ENCODE data around the gene MUC5B. TPM values are rescaled to one million over a fixed set of nuclear protein-coding genes. Genes with fewer than 3 reads are reported as not detected.
A peak's percentile ranks its signal among the peaks of the same experiment; 100 is the strongest.

Gene MUC5B
- total and polyA plus RNA-seq, 2 of the 13 experiments (the other 11 are each of a cell fraction or from before 2014, with no cell fraction given), result 0.01 TPM; not detected in 1

DNA sequence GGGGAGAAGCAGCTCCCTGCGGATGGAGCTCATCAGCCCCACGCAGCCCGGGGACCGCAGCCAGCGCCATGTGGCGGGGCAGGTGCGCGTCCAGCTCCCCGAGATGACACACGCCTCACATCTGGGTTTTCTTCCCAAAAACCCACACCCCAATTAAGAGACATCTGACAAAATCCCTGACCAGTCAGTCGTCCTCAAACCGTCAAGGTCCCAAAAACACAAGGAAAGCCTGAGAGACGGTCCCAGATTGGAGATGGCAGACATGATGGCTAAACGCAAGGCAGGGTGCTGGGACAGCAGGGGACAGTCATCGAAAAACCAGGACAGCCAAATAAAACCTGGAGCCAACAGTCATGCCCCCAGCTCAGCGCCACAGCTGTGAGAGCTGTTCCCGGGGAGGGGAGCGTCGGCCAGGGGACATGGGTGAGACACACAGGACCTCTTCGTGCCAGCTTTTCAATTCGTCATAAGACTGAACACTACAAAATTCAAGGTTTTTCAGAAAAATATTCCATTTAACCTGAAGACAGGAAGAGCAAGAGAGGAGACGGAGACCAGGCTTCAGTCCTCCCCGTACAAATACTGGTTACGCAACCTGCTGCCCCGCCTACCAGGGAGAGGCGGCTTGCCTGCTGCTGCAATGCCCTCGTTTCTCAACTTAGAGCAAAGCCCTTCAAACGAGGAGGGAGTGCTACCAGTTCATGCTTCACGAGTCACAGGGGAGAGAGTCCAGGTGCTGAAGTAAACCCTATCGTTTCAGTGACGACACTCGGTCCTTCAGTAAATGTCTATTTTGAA, 76.0 kb downstream of the MUC5B start (continued):
- TF ChIP-seq THRA (CRISPR knock-in tag; IDR thresholded peaks at IDR 0.05; ENCODE audit: borderline replicate concordance) (peak; percentile 74), DR1 (CRISPR knock-in tag; IDR thresholded peaks at IDR 0.05) (no peak), ZNF143 (CRISPR knock-in tag; IDR thresholded peaks at IDR 0.05) (peak; percentile 34; the same call in 1 of the 2 replicates), ERF (CRISPR knock-in tag; IDR thresholded peaks at IDR 0.05) (peak; percentile 87), ZNF383 (CRISPR knock-in tag; IDR thresholded peaks at IDR 0.05; ENCODE audit: borderline replicate concordance) (no peak), EP300 (IDR thresholded peaks at IDR 0.05; ENCODE audit: low read depth in 2 of 2, low read length in 2 of 2) (peak; percentile 59 to 69; a peak in 3 of 4 replicates), EP300 (CRISPR knock-in tag; IDR thresholded peaks at IDR 0.05; ENCODE audit: borderline replicate concordance) (0 out of 2 replicates have a peak, but pooled peaks have one; percentile 39), ZBTB3 (CRISPR knock-in tag; IDR thresholded peaks at IDR 0.05; ENCODE audit: borderline replicate concordance, low read depth) (no peak), SRSF1 (optimal IDR thresholded peaks at IDR 0.05; ENCODE audit: low read depth, low read length) (no peak), CREB3 (CRISPR knock-in tag; IDR thresholded peaks at IDR 0.05) (no peak), ZNF7 (CRISPR knock-in tag; IDR thresholded peaks at IDR 0.05) (no peak), YEATS4 (CRISPR knock-in tag; IDR thresholded peaks at IDR 0.05; ENCODE audit: borderline replicate concordance) (0 out of 2 replicates have a peak, but pooled peaks have one; percentile 59), HHEX (CRISPR knock-in tag; IDR thresholded peaks at IDR 0.05) (no peak), MLXIP (CRISPR knock-in tag; IDR thresholded peaks at IDR 0.05; ENCODE audit: borderline replicate concordance) (no peak), ATRX (CRISPR knock-in tag; IDR thresholded peaks at IDR 0.05; ENCODE audit: borderline replicate concordance) (no peak), TCF7L2 (IDR thresholded peaks at IDR 0.05; ENCODE audit: low read depth, low read length) (no peak), ZNF263 (CRISPR knock-in tag; IDR thresholded peaks at IDR 0.05) (peak; percentile 92), GATAD1 (CRISPR knock-in tag; IDR thresholded peaks at IDR 0.05) (peak; percentile 64; the same call in 1 of the 2 replicates), ZMYM2 (CRISPR knock-in tag; IDR thresholded peaks at IDR 0.05) (no peak), PTBP1 (IDR thresholded peaks at IDR 0.05; ENCODE audit: low read depth, low read length, poor library complexity, severe bottlenecking) (no peak)
- TF ChIP-seq, protein P1, sequence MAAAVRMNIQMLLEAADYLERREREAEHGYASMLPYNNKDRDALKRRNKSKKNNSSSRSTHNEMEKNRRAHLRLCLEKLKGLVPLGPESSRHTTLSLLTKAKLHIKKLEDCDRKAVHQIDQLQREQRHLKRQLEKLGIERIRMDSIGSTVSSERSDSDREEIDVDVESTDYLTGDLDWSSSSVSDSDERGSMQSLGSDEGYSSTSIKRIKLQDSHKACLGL (CRISPR knock-in tag; IDR thresholded peaks at IDR 0.05), result no peak
- TF ChIP-seq, protein P2, sequence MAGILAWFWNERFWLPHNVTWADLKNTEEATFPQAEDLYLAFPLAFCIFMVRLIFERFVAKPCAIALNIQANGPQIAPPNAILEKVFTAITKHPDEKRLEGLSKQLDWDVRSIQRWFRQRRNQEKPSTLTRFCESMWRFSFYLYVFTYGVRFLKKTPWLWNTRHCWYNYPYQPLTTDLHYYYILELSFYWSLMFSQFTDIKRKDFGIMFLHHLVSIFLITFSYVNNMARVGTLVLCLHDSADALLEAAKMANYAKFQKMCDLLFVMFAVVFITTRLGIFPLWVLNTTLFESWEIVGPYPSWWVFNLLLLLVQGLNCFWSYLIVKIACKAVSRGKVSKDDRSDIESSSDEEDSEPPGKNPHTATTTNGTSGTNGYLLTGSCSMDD (CRISPR knock-in tag; IDR thresholded peaks at IDR 0.05), result no peak

All from HepG2 (cell line).